ENCODE data around the gene KPRP.

DNA sequence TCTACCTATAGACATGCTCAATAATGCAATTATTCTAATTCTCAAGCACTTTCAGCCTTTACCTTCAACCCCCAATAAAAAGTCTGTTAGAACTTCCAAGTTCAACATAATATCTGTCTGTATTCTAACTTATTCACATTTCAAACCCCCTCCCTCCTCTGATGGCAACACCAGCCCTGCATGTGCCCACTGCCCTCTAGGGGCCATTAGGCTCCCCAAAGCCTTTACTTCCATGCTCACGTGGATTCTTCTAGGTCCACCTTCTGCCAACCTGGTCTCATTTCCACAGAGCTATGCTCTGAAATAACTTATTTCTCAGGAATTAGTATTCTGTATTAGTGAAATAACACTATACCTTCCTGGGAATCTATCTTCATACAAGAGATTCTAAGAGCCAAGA, 22.2 kb upstream of the KPRP start:
- TF ChIP-seq POLR2AphosphoS5 (IDR thresholded peaks at IDR 0.05; ENCODE audit: insufficient read depth in 1 of 2, low read depth in 1 of 2) (no peak), POLR2A (IDR thresholded peaks at IDR 0.05) (no peak)

Data from vagina (tissue), 2 donors.